NCI-H2196 (cell line): ENCODE data around the gene RPL7A.
A peak's percentile ranks its signal among the peaks of the same experiment; 100 is the strongest.
"Not testable (repeated sequence)": the region's sequence is repeated elsewhere in the genome, so short reads cannot be mapped to it uniquely, and the experiment has no call there.

Experiments
- DNase-seq: peaks from one replicate; lab custom pipeline; 2025; ENCODE audit not compliant: unreplicated experiment; lab: John Stamatoyannopoulos, UW

Gene RPL7A

GRCh38 chr9:133347985-133348717, at the start of gene RPL7A, which contains the start of gene MED22:
TSS of gene RPL7A (plus strand) at chr9:133348218. CDS start at chr9:133348244, 26 bp downstream.
TSS of gene MED22 (minus strand) at chr9:133348131. CDS start at chr9:133346662, 1,469 bp downstream.
- DNase-seq = peak; percentile 89

GRCh38 chr9:133299996-133300395, 48.0 kb upstream of the RPL7A start:
- DNase-seq = not testable (repeated sequence)

GRCh38 chr9:133301253-133302230, 46.5 kb upstream of the RPL7A start:
- DNase-seq = no peak

DNA sequence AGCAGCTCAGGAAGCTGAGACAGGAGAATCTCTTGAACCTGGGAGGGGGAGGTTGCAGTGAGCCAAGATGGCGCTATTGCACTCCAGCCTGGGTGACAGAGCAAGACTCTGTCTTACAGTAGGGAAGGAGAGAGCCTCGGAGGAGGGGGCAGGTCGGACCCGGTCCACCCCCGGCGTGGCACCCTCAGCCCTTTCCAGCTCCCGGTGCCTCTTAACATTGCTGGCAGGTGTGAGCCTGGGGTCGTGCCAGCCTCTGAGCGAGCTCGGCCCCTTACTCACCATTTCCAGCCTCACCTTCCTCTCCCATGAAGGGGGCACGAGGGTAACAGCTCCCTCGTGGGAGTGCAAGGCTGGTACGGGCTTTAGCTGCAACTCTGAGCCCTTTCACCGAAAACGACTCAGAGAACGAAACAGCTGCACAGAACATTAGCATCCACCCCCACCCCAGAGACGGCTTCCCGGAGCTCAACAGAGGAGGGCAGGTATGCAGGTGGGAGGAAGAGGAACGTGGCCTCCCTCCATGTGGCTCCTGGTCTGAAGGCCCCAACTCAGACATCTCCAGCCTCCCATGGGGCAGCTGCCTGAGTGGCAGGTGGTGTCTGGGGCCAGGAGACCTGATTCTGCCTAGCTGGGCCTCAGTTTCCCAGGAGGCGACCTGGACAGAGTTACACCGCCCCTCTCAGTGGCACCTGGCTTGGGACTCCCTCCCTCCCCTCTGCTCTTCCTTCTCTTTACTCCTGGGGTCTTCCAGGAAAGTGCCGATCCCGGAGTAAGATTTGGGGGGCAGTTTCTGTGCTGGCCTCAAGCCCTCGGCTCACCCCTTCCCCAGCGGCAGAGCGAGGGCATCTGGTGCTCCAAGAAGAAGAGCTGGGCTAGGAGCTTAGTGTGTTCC, 44.5 kb upstream of the RPL7A start:
- DNase-seq = no peak

- no peak for DNase-seq
Measured at GRCh38 chr9:133304158-133304470, 43.9 kb upstream of the RPL7A start.

GRCh38 chr9:133304477-133305377, 43.3 kb upstream of the RPL7A start:
- DNase-seq = no peak

DNA sequence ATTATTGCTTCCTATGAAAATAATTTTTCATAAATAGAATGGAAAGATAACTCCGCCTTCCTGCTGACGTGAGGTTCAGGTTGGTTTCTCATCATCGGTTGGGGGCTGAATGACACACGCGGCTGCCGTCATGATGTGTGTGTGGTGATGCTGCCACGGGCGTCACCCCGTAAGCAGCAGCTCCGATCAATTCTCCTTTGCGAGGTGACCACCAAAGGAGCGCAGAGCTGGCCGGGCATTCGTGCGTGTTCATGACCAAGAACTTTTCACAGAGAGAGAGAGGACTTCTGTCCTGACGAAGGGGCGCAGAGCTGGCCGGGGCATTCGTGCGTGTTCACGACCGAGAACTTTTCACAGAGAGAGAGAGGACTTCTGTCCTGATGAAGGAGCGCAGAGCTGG, 42.3 kb upstream of the RPL7A start:
- DNase-seq = no peak

- no peak for DNase-seq
Measured at GRCh38 chr9:133306242-133307204, 41.5 kb upstream of the RPL7A start.

GRCh38 chr9:133307301-133307700, 40.7 kb upstream of the RPL7A start:
- DNase-seq = no peak

- no peak for DNase-seq
Measured at GRCh38 chr9:133309608-133310007, 38.4 kb upstream of the RPL7A start.

- no peak for DNase-seq
Measured at GRCh38 chr9:133315997-133316396, 32.0 kb upstream of the RPL7A start.

- DNase-seq = not testable (repeated sequence)
Measured at GRCh38 chr9:133317551-133317950, 30.5 kb upstream of the RPL7A start.

DNA sequence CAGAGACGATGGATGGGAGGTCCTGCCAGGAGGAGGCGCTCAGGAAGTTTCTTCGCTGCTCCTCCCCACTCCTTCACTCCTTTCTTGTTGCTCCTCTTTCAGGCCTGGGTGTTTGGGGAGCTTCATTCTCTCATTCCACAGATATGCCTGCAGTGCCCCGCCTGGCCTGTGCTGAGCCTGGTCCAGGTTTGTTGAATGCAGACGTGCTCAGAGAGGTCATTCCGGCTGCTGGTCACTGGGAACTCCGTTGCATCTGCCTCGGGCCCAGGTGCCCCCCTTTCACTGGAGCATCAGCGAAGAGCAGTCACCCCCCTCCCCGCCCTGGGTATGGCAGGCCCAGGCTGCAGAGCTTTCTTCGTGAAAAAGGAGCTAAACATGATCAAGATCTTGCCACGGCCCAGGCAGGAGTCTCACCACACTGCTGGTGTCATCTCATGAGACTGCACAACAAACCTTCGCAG, 27.6 kb upstream of the RPL7A start:
- DNase-seq = no peak

DNA sequence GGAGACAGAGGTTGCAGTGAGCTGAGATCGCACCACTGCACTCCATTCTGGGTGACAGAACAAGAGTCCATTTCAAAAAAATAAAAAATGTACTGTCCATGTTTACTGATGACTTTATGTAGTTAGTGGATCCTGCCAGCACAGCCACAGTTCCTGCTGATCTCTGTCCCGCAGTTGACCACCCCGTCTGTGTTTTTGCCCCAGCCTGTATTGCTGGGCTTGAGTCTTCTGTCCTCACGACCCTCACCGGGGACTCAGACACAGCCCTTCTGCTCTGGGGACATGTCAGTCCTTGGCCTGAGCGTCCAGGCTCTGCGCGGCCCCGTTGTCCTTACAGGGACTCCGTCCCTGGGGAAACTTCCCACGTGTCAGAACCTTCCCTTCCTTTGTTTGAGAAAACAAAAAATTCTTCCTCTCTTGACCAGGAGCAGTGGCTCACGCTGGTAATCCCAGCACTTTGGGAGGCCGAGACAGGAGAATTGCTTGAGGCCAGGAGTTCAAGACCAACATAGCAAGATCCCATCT, 26.5 kb upstream of the RPL7A start:
- DNase-seq = no peak

DNA sequence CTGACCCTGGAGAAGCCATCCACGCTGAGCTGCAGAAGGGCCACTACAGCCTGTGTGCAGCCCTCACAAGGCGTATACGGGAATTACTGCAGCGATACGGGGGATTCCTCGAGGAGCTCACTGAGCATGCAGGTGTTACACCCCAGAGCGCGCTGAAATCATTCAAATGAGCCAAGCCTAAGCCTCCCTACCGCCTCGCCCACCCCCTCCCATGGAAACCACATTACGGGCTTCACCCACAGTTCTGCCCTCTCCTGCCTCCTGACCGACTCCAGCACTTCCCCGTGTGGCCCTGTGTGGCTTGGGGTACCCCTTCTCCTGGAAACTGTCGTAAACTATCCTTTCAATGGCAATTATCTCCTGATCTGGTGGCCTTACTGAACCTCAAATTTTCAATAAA, 25.3 kb upstream of the RPL7A start:
- no peak for DNase-seq

- DNase-seq = no peak
Measured at GRCh38 chr9:133323211-133323610, 24.8 kb upstream of the RPL7A start.

DNA sequence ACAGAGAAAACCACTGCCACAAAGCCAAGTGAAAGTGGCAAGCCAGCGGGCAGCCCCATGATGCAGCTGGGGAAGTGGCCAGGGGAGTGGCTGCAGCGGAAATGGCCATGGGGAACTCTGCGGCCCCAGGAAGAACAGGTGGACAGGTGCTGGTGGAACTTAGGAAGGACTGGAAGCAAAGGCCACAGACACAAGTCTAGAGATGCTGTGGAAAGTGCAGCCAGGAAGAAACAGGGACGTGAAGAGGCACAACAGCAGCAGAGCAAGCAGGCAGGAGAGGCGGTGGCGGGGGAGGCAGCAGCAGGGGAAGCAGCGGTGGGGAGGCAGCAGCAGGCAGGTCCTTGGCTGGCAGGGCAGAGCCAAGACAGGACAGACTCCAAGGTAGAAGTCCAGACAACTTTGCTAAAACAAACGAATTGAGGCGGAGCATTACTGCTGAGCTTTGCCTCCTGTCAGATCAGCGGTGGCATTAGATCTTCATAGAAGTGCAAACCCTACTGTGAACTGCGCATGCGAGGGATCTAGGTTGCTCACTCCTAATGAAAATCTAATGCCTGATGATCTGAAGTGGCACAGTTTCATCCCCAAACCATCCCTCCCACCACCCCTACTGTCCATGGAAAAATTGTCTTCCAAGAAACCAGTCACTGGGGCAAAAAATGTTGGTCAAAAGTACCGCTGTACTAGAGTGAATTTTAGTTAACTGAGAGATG, 23.9 kb upstream of the RPL7A start:
- no peak for DNase-seq

DNA sequence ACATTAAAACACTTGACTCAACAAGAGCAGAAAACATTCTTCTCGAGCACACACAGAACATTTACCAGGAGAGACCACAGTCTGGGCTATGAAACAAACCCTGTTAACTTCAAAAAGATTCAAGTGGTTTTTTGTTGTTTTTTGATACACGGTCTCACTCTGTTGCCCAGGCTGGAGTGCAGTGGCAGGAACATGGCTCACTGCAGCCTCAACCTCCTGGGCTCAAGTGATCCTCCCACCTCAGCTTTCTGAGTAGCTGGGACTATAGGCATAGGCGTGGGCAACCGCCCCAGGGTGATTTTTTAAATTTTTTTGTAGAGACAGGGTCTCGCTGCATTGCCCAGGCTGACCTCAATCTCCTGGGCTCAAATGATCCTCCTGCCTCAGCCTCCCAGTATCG, 21.0 kb upstream of the RPL7A start:
- not testable (repeated sequence) for DNase-seq
